Panc1 (cell line): ENCODE measurements around the gene ANAPC16. TPM values are rescaled to one million over a fixed set of nuclear protein-coding genes. Genes with fewer than 3 reads are reported as not detected.
"Not testable (repeated sequence)": the region's sequence is repeated elsewhere in the genome, so short reads cannot be mapped to it uniquely, and the experiment has no call there.

ENCODE experiments used
- ATAC-seq: fragments of 200-7000 bp; cut with Tn5 transposase; 2 replicates; pipeline ENCODE4 v1.9.1; 2020; ENCODE audit warnings: mild to moderate bottlenecking, moderate library complexity
- BruUV-seq: library from RNA; stranded (reverse); fragments of 400-500 nt; replicated peaks from 2 replicates; lab custom pipeline; 2021; lab: Mats Ljungman, UMichigan
- CTCF ChIA-PET: fragments of 300-600 bp; sonication (Branson Sonifier 250); formaldehyde crosslinking; loops from one replicate; lab custom pipeline; 2022; ENCODE audit warnings: antibody characterized with exemption; lab: Charles Lee
- POLR2A ChIA-PET: fragments of 300-600 bp; sonication (Branson Sonifier 250); formaldehyde crosslinking; loops from one replicate; lab custom pipeline; 2022; ENCODE audit warnings: antibody characterized with exemption; lab: Charles Lee
- DNase-seq: peaks from one replicate; pipeline ENCODE4 v3.0.0-alpha.2; 2010; ENCODE audit warnings: low read depth, low spot score
- H3K27ac ChIP-seq: 2 replicates; pipeline ENCODE4 v1.5.1; 2011; ENCODE audit warnings: mild to moderate bottlenecking, low read length, inconsistent platforms
- H3K27me3 ChIP-seq: fragments of 200-500 bp; sonication (Bioruptor generic); 2 replicates; pipeline ENCODE4 v1.6.0; 2014; ENCODE audit warnings: low read length, inconsistent platforms; ENCODE audit not compliant: control insufficient read depth, insufficient read depth
- H3K36me3 ChIP-seq: fragments of 200-500 bp; sonication (Bioruptor generic); 2 replicates; pipeline ENCODE4 v1.5.1; 2014; ENCODE audit warnings: inconsistent platforms, mild to moderate bottlenecking, low read length, moderate library complexity; ENCODE audit not compliant: control insufficient read depth, insufficient read depth
- H3K4me1 ChIP-seq: 2 replicates; pipeline ENCODE4 v1.5.1; 2011; ENCODE audit warnings: inconsistent platforms, mild to moderate bottlenecking, low read length, moderate library complexity; ENCODE audit not compliant: control insufficient read depth, insufficient read depth
- H3K4me3 ChIP-seq, 2 experiments: 2 replicates each; pipeline ENCODE4 v1.5.1; 2011 to 2012; ENCODE audit warnings: low read depth in 2 of 2, low read length in 2 of 2, mild to moderate bottlenecking in 2 of 2, inconsistent platforms in 1 of 2, moderate library complexity in 1 of 2
- H3K9me3 ChIP-seq: fragments of 200-500 bp; sonication (Bioruptor generic); 2 replicates; pipeline ENCODE4 v1.5.1; 2014; ENCODE audit warnings: low read depth, mild to moderate bottlenecking, inconsistent platforms, low read length, moderate library complexity; ENCODE audit not compliant: control insufficient read depth, insufficient read depth
- POLR2AphosphoS5 ChIP-seq: IDR thresholded peaks from 2 replicates; pipeline ENCODE4 v1.6.1; 2012; ENCODE audit warnings: mild to moderate bottlenecking, low read depth, low read length, moderate library complexity
- SIN3A ChIP-seq: IDR thresholded peaks from 2 replicates; pipeline ENCODE4 v1.6.1; 2012; ENCODE audit warnings: low read depth, mild to moderate bottlenecking, low read length, moderate library complexity, borderline replicate concordance; ENCODE audit not compliant: insufficient read depth
- TCF7L2 ChIP-seq: IDR thresholded peaks from 2 replicates; pipeline ENCODE4 v1.6.1; 2011; ENCODE audit warnings: mild to moderate bottlenecking, low read depth, low read length, inconsistent platforms
- in situ Hi-C: cut with HindIII; loops from 2 replicates; pipeline ENCODE4 v1.10.0; 2016; ENCODE audit warnings: low sequenced_read_pairs, low pct_unique_long_range_greater_than_20kb
- intact Hi-C: fragments of 100-400 bp; cut with micrococcal nuclease; formaldehyde crosslinking; loops from one replicate; pipeline ENCODE4 v1.10.0; 2022; ENCODE audit not compliant: unreplicated experiment
- total RNA-seq: library from RNA; stranded (reverse); gene quantifications from one replicate; pipeline ENCODE4 v1.2.1, GENCODE V29; 2021; ENCODE audit not compliant: unreplicated experiment
- TF ChIP-seq, protein P1 (sequence below): fragments of 450-650 bp; IDR thresholded peaks from 2 replicates; pipeline ENCODE4 v1.5.1; 2017; ENCODE audit warnings: mild to moderate bottlenecking
- TF ChIP-seq, protein P2 (sequence below), 2 experiments: IDR thresholded peaks; 2 replicates each; pipeline ENCODE4 v1.6.1; 2011 to 2012; ENCODE audit warnings: low read depth in 2 of 2, control low read depth in 1 of 2, low read length in 1 of 2, mild to moderate bottlenecking in 1 of 2, moderate library complexity in 1 of 2; ENCODE audit not compliant: insufficient read depth in 1 of 2

The ANAPC16 gene
- total RNA-seq, 1 experiment from 2014 or later = 110 TPM

DNA sequence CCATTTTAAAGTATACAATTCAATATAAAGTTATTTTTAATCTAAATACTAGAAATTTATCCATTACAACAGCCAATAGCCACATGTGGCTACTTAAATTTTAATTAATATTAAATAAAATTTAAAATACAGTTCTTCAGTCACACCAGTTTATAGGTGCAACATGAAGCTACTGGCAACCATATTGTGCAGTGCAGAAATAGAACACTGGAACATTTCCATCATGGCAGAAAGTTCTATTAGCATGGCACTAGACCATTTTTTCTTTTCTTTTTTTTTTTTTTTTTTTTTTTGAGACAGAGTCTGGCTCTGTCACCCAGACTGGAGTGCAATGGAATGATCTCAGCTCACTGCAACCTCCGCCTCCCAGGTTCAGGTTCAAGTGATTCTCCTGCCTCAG, 5.5 kb downstream of the ANAPC16 start:
- POLR2A ChIA-PET = interaction anchor here (0.6 to 0.7 kb wide), 3 partner anchors 24 to 928 kb away, joined by 4 to 7 read pairs (median 6); no protein-coding TSS in a partner anchor

DNA sequence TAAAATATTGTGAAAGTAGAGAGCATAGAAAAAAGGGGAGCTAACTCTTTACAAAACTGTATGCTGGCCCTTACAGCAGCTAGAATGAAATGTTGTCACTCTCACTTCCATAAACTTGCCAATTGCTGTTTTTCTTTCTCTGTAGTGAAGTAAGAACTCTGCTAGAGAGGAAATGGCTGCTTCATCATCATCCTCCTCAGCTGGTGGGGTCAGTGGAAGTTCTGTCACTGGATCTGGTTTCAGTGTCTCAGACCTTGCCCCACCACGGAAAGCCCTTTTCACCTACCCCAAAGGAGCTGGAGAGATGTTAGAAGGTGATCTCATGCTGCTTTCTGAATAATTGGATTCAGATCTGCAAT, 7.9 kb downstream of the ANAPC16 start:
- POLR2A ChIA-PET = no interaction called here
- no peak overlapping the region for H3K4me3 ChIP-seq
- no peak for TF ChIP-seq SIN3A
- TF ChIP-seq, protein P1, sequence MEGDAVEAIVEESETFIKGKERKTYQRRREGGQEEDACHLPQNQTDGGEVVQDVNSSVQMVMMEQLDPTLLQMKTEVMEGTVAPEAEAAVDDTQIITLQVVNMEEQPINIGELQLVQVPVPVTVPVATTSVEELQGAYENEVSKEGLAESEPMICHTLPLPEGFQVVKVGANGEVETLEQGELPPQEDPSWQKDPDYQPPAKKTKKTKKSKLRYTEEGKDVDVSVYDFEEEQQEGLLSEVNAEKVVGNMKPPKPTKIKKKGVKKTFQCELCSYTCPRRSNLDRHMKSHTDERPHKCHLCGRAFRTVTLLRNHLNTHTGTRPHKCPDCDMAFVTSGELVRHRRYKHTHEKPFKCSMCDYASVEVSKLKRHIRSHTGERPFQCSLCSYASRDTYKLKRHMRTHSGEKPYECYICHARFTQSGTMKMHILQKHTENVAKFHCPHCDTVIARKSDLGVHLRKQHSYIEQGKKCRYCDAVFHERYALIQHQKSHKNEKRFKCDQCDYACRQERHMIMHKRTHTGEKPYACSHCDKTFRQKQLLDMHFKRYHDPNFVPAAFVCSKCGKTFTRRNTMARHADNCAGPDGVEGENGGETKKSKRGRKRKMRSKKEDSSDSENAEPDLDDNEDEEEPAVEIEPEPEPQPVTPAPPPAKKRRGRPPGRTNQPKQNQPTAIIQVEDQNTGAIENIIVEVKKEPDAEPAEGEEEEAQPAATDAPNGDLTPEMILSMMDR = no peak
- no peak for TF ChIP-seq POLR2AphosphoS5
- TF ChIP-seq, protein P2, sequence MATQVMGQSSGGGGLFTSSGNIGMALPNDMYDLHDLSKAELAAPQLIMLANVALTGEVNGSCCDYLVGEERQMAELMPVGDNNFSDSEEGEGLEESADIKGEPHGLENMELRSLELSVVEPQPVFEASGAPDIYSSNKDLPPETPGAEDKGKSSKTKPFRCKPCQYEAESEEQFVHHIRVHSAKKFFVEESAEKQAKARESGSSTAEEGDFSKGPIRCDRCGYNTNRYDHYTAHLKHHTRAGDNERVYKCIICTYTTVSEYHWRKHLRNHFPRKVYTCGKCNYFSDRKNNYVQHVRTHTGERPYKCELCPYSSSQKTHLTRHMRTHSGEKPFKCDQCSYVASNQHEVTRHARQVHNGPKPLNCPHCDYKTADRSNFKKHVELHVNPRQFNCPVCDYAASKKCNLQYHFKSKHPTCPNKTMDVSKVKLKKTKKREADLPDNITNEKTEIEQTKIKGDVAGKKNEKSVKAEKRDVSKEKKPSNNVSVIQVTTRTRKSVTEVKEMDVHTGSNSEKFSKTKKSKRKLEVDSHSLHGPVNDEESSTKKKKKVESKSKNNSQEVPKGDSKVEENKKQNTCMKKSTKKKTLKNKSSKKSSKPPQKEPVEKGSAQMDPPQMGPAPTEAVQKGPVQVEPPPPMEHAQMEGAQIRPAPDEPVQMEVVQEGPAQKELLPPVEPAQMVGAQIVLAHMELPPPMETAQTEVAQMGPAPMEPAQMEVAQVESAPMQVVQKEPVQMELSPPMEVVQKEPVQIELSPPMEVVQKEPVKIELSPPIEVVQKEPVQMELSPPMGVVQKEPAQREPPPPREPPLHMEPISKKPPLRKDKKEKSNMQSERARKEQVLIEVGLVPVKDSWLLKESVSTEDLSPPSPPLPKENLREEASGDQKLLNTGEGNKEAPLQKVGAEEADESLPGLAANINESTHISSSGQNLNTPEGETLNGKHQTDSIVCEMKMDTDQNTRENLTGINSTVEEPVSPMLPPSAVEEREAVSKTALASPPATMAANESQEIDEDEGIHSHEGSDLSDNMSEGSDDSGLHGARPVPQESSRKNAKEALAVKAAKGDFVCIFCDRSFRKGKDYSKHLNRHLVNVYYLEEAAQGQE (IDR thresholded peaks at IDR 0.05; ENCODE audit: insufficient read depth in 1 of 2, low read depth in 2 of 2, low read length in 1 of 2) = no peak
- TF ChIP-seq TCF7L2 = no peak
- peaks cover 22% of the 10 kb centered on the region for H3K4me1 ChIP-seq
- no peaks in the 10 kb centered on the region for H3K27me3 ChIP-seq
- peak overlapping the region; percentile 84 for H3K27ac ChIP-seq
- CTCF ChIA-PET = no interaction called here
- DNase-seq (no peak), ATAC-seq (no peak)
- H3K9me3 ChIP-seq = no peaks in the 10 kb centered on the region
- intact Hi-C loops = loop anchor here (2.0 kb wide), 1 partner anchor 175 kb away; no protein-coding TSS in a partner anchor
- peaks cover 5% of the 10 kb centered on the region; the same call in 1 of the 2 replicates for H3K36me3 ChIP-seq
- no TSS peak for BruUV-seq
- in situ Hi-C loops = no loop called here

More for the DNA sequence above, 5.5 kb downstream of the ANAPC16 start:
- Histone ChIP-seq H3K4me3 (no peak overlapping the region), H3K9me3 (no peaks in the 10 kb centered on the region), H3K27me3 (no peaks in the 10 kb centered on the region), H3K27ac (peak overlapping the region; percentile 98; the same call in 1 of the 2 replicates), H3K36me3 (peaks cover 8% of the 10 kb centered on the region), H3K4me1 (peaks cover 29% of the 10 kb centered on the region)
- DNase-seq (no peak), ATAC-seq (no peak)
- CTCF ChIA-PET = interaction anchor here (0.6 to 0.7 kb wide), 7 partner anchors 34 to 383 kb away, joined by 3 to 12 read pairs (median 4); no protein-coding TSS in a partner anchor
- in situ Hi-C loops (no loop called here), intact Hi-C loops (no loop called here)
- TF ChIP-seq TCF7L2 = no peak
- no peak for TF ChIP-seq SIN3A
- TF ChIP-seq, protein P2 (IDR thresholded peaks at IDR 0.05; ENCODE audit: insufficient read depth in 1 of 2, low read depth in 2 of 2, low read length in 1 of 2) = no peak
- no peak for TF ChIP-seq POLR2AphosphoS5
- TF ChIP-seq, protein P1 = no peak
- BruUV-seq = no TSS peak

- H3K27ac ChIP-seq = peak overlapping the region; percentile 84; the same call in 1 of the 2 replicates
- H3K27me3 ChIP-seq, ATAC-seq: not testable (repeated sequence)
These were observed 8.4 kb downstream of the ANAPC16 start for GRCh38 chr10:72224191-72224590.

More at GRCh38 chr10:72224191-72224590, 8.4 kb downstream of the ANAPC16 start:
- in situ Hi-C loops, H3K36me3 ChIP-seq, BruUV-seq, H3K4me3 ChIP-seq, H3K9me3 ChIP-seq, POLR2A ChIA-PET, intact Hi-C loops, DNase-seq, CTCF ChIA-PET: not testable (repeated sequence)
- H3K4me1 ChIP-seq = peaks cover 19% of the 10 kb centered on the region
